Middle frontal gyrus (tissue), 1 donor: Measurements from ENCODE around the gene SERPINB8.

Experiments
- DNase-seq: peaks from one replicate; pipeline ENCODE4 v3.0.0-alpha.2; 2015; ENCODE audit warnings: low spot score; ENCODE audit errors: extremely low spot score

SERPINB8 gene

DNA sequence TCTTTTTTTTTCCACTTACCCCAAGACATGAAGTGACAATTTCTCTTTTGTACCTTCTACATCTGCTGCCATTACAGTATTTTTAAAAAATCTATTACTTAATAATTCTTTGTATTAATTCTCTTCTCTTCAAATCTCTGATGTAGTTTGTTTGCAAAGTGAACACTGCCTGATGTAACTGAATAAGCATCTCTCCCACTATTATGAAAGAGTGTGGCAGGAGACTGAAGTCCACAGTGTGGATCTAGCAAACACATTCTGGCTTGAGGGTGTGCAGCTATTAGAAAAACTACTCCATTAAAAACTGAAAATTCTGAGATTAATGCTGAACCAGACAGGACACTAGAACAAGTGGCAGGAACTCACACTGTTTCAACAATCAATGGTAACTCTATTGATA, 5.0 kb upstream of the SERPINB8 start:
- DNase-seq: no peak

DNA sequence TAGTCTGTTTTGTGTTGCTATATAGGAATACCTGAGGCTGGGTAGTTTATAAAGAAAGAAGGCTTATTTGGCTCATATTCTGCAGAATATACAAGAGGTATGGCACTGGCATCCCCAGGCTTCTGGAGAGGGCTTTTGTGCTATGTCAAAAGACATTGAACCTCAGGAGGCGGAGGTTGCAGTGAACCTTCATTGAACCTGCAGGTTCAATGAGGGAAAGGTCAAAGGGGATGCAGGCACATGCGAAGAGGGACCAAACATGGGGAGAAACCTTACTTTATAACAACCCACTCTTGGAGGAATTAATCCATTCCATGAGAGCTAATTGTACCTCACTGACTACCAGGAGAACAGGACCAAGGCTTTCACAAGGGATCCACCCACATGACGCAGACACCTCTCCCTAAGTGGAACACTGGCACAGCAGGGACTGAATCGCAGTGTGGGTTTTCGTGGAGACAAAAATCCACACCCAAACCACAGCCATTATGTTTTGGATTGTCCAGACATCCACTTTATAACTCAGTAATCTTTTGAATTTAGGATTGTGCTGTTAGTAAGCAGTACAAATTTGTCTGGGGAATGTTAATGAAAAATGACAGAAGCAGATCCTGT, 4.1 kb upstream of the SERPINB8 start:
- DNase-seq: no peak

DNA sequence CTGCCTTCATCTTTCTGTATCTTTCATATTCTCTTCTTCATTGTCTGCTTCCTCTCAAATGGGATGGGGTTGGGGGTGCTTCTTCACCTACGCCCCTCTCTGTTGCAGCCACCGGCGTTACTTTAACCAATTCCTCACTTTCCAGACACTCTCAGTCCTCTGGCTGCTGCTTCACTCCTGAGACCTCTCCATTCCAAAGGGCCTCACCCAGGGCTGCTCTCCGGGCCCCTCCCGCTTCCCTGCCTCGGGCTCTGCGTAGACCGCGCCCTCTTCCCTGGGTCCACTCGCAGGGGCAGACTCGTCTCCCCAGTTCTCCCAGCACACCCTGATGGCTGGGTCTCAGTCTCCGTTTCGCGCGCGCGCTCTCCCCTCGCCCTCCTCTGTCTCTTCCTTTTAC, 926 bp downstream of the SERPINB8 start:
- no peak for DNase-seq

DNA sequence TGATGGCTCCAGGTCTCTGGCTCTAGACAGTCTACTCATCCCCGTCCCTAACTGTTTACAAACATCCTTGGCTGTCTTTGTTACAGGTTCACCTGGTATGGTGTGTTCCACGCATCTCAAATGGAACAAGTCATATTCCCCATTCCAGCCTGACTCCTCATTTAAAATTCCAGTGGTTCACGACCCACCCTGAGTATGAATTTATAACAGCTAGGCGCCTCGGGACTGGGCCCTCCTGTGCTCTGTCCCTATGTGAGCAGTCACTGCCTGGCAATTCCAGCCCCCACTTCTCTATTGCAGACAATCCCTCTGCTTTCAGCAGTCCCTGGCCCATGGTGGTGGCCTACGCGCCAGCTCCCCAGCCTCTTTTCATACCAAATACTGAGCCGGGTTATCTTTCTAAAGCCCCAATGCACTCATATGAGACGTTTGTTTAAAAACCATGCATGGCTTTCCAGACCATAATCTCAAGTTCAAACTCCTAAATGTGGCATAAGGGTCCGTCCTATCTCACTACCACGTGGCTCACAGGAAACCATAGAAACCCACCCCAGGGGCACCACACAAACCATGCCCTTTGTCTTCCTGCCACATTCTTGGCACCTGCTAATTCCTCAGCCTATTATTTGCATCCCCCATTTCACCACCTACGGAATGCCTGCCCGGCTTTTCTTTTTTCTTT, 1.6 kb downstream of the SERPINB8 start:
- no peak for DNase-seq

DNA sequence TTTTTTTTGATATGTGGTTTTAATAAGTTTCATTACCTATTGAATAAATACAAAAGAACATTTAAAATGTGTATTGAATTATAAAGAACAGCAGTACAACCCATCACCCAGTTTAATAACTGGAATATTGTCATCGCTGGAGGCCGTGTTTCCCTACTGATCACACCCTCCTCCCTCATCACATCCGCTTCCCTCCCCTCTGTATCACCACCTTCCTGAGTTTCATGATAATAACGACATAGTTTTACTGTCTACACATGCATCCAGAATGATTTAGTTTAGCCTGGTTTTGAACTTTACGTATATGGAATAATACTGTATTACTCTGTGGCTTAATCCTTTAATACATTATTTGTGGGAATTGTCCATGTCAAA, 2.1 kb downstream of the SERPINB8 start:
- DNase-seq: no peak

DNA sequence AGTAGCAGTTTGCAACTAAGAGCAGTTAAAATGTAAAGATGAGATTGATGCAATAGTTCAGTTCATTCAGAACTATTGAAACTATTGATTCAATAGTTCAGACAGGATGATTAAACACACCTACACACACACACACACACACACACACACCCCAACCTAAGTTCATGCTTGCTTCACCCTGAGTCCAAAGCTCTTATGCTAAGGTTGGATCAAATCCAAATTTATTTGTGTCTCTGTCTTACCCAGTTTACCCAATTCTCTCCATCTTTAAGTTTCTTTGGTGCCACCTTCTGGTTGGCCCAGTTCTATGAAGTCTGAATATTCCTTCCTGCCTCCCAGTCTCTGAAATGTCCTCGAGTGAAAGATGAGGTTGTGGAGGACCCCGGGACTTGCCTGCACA, 5.1 kb downstream of the SERPINB8 start:
- no peak for DNase-seq

DNA sequence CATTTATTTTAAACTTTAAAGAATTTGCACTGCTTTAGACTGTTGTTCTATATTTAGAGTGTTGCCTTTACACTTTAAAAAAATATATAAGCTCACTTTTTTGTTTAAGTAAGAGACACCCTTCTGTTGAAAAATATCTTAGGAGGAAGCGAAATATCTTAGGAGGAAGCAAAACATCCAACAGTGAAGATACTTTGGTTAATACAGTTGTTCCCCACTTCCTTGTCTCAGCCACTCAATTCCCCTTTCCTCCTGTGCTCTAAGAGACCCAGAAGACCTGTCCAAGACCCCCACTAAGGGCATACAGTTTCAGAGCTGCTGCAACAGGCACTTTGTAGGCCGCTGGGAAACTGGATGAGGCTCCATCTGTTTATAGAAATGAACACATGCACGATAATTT, 5.7 kb downstream of the SERPINB8 start:
- DNase-seq: peak; percentile 12

DNA sequence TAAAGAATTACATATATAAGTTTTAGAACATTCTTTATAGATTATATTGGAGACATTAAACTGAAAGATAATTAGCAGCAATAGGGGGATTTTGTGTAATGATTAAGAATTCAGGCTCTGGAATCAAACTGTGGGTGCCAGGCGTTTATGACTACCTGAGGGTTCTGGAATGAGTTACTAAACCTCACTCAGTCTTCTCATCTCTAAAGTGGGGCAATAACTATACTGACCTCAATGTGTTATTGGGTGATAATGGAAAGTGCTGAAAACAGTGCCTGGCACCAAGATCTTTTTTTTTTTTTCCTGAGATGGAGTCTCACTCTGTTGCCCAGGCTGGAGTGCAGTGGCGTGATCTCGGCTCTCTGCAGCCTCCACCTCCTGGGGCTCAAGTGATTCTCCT, 7.2 kb downstream of the SERPINB8 start:
- no peak for DNase-seq

DNA sequence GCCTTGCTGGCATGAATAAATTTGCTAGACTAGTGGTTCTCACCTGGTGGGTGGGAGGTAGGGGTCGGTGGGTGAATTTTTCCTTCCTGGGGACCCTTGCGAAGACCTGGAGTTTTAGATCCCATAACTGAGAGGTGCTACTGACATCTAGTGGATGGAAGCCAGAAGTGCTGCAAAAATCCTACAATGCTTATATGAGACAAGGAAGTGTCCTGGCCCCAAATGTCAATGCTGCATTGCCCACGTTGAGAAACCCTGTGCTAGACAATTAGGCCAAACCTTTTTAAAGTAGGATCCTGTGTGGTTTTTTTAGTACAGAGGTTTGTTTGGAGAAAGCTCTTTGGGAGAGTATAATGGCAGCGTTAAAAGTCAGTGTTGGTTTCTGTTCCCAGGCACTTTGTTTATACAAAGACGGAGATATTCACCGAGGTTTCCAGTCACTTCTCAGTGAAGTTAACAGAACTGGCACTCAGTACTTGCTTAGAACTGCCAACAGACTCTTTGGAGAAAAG, 9.6 kb downstream of the SERPINB8 start:
- DNase-seq: peak; percentile 14

DNA sequence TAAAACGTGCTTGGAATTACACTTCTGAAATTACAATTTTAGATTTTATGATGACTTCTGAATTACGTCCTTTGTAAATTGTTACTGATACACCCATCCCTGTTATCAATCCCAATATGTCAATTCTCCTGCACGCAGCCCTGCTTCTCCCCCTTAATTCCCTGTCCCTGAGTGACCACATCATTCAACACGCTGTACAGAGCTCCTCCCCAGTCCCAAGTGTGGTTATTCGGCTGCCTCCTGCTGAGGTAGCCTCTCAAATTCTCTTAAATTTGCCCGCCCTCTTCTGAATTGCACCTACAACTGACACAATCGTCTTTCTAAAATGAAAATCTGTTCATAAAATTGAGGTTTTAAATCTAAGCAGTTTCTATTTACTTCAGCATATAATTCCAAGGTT, 10.1 kb downstream of the SERPINB8 start:
- DNase-seq: no peak

DNA sequence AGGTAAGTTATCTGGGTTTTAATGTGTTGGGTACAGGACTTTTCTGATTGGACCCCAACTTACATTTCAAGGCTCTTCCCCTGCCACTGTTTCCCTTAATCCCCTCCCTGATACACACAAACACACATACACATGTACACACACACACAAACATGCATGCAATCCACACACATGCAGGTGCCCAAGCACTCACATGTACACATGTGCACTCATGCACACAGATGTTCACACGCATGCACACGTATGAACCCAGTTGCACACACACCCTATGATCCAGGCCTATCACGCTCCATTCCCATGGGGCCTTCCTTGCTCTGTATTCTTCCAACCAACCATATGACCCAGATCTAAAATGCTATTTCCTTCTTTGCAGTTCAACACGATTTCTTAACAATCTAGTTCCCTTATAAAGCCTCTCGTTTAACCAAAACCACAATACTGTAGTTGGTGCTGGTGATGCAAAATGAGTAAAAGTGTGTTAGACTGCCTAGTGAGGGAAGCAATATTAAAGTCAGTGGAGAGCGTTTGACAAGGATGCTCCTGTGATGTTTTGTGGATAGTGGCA, 11.1 kb downstream of the SERPINB8 start:
- DNase-seq: no peak

DNA sequence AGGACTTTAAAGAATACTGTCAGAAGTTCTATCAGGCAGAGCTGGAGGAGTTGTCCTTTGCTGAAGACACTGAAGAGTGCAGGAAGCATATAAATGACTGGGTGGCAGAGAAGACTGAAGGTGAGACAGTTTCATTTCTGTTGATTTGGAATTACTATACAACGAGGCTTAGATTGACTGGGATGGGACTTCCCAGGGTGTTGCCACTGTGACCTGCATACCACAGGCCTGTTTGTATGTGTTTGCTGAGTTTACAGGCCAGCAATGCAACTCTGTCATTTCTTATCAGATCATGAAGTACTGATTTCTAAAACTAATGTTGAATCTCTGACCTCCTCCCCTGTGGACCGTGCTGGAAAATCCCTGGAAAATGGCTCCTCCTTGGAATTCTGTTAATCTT, 11.8 kb downstream of the SERPINB8 start:
- DNase-seq: no peak

DNA sequence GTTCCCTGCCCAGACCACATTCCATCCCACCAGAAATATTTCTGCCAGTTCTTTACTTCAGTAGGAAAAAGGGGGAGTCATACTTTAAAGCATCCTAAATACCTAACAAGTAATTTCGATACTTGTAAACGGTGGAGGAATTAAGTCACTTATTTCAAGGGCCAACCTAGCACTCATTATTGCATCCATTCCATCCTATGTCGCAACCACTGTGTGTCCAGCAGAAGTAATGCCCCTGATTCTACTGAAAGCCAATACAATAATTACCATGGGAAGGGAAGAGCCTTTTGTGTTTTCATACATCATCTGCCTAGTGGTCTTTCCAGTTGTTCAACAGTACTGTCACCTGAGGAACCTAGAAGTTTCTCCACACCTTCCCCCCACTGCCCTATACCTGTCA, 12.5 kb downstream of the SERPINB8 start:
- DNase-seq: no peak

DNA sequence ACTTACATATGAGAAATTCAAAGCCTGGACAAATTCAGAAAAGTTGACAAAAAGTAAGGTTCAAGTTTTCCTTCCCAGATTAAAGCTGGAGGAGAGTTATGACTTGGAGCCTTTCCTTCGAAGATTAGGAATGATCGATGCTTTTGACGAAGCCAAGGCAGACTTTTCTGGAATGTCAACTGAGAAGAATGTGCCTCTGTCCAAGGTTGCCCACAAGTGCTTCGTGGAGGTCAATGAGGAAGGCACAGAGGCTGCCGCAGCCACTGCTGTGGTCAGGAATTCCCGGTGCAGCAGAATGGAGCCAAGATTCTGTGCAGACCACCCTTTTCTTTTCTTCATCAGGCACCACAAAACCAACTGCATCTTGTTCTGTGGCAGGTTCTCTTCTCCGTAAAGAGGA, 17.0 kb downstream of the SERPINB8 start:
- DNase-seq: no peak

DNA sequence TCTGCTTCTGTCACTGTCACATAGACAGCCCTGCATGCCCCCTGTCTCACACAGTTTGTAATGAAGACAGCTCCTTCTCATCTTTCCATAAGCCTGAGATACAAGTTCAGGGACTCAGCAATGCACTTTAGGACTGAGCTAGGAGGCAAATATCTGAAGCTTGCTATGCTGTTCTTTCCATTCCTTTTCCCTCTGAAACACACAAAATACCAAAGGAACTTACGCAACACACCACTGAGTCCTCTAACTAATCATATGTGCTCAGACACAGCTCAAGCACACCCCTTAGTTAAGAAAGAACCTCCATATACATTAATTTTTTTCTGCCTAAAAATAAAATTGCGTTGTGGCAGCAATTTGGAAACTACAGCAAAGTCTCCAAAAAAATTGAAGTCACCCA, 17.9 kb downstream of the SERPINB8 start:
- DNase-seq: no peak

DNA sequence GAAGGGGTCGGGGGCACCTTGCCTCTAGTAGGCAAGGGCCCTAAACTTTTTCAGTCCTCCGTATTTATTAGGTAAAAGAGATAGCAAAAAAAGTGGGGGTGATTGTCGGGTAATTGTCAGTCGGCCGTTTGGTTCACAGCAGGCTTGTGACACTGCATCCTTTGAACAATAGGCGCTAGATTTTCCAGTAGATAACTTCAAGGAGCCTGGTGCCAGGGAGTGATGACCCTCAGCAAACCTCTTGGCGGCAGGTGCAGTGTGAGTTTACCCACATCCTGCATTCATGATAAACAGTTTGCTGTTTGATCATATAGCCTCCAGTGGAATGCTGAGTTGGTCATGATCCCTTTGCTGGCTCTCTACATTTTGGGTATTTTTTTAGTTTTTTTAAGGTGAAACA, 22.9 kb downstream of the SERPINB8 start:
- no peak for DNase-seq

DNA sequence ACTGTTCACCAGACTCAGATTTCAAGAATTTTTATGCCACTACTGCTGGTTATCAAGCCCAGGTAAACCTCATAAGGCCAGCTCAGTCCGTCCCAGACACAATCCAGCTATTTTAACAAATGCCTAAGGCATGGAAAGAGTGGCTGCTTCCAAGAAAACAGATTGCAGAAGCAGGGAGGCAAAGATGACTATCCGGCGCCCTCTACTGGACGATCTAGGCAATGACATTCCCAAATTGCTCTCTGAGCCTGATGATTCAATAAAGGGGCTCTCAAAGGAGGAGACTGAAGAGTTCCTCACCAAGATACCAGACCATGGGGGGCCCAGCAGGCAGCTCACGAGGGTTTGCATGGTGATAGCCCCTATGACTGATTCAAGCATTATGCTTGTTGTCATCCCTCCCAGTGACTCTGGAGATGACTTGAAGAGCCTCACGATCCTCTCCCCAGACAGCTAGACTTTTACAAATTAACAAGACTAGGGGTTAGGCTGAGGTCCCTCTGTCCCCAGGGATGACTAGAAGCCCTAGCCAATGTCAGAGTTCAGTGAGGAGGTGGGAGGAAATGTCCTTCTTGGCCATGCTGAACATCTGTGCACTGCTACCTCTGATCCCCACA, 25.0 kb downstream of the SERPINB8 start:
- no peak for DNase-seq

DNA sequence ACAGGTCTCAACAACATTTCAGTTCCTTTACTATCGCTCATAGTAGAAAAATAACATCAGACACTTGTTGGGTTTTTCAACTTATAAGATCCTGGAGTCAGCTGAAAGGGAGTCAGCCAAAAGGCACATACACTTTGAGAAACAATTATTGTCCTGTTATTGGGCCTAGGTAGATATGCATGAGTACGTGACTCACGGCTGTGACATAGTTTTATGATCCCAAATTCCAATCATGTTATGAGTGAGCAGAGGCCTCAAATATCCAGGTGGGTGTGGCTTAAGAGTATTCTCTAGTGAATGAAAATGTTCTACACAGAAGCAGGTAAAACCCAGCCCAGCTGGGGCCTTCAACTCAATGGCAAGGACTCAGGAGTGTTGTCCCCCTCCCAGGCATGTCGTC, 27.2 kb downstream of the SERPINB8 start:
- DNase-seq: no peak

DNA sequence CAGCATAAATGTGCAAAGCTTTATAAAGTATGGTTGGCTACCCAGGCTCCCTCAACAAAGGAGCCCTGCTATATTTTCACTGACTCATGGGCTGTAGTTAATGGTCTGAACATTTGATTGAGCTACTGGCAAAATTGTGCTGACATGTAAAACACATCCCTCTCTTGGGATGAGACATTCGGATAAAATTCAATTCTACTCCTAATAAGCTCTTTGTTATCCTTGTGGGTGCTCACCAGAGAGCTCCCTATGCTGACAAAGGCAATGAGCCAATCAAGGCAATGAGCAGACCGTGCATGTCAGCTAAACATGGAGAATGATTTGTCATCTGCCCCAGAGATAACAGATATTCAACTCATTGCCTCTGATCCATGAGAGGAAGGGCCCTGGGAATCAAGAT, 27.7 kb downstream of the SERPINB8 start:
- no peak for DNase-seq

DNA sequence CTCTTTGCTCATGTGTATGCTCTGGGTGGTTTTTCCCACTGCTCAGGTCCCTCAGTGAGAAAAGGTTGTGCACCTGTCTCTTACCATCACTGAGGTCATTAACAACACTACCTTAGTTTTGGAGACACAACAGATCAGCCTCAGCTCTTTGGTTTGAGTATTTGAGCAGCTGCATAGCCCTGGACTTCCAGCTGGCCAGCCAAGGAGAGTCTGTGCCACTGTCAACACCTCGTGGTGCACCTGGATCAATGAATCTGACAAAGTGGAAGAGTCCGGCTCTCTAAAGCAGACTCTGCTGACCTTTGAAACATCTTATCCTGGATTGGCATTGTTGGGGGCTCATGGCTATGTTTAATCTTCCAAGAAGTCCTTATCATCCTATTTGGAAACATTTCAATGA, 30.0 kb downstream of the SERPINB8 start:
- DNase-seq: no peak

DNA sequence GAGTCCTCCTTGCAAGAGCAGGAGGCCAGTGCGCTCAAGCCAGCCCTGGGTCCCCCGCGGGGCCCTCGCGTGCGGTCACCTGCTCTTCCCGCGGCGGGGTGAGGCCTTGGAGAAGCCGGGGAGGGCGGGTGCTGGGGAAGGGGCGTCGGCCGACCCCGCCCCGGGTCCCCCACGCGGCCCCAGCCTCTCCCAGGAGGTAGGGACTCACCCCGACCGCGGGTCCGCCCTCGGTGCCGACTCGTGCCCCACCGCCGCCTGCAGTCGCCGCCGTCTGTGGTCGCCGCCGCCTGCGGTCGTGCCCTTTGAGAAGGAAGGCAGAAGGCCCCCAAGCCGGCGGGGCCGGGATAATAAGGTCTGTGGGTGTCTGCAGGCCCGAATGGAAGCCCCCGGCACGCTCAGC, 32.7 kb downstream of the SERPINB8 start:
- no peak for DNase-seq

DNA sequence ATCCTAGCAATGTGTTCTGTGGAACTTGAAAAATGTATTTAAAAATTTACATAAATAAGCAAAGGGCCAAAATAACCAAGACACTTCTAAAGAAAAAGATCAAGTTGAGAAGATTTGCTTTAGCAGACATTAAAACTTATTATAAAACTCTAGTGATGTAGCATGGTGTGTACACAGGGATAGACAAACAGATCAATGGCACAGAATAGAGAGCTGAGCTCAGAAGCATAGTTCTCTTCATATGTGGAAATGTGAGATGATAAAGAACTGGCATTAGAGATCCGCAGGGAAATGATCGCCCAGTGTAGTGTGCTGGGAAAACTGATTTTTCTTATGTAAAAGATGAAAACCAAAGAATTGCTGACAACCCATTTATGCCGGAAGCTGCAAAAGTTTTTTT, 39.4 kb downstream of the SERPINB8 start:
- no peak for DNase-seq

DNA sequence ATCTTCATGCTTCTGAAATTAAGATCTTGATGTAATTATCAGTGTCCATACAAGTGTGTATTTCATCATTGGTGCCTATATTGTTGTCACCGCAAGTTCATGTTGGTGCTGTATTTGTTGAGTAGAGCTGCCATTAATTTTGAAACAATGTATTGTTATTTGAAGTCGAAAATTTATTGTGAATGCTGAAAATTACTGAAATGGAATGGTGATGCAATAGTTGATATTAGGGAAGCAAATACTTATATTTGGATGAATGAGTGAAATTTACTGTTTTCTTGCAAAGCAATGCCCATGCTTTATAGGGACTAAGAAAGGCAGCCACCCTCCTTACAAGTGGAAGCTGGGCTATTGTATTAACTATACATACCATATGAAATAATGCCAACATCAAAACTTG, 41.6 kb downstream of the SERPINB8 start:
- DNase-seq: no peak
